ENCODE results near the gene VPS13D.
"Not testable (repeated sequence)": the region's sequence is repeated elsewhere in the genome, so short reads cannot be mapped to it uniquely, and the experiment has no call there.

VPS13D gene

DNA sequence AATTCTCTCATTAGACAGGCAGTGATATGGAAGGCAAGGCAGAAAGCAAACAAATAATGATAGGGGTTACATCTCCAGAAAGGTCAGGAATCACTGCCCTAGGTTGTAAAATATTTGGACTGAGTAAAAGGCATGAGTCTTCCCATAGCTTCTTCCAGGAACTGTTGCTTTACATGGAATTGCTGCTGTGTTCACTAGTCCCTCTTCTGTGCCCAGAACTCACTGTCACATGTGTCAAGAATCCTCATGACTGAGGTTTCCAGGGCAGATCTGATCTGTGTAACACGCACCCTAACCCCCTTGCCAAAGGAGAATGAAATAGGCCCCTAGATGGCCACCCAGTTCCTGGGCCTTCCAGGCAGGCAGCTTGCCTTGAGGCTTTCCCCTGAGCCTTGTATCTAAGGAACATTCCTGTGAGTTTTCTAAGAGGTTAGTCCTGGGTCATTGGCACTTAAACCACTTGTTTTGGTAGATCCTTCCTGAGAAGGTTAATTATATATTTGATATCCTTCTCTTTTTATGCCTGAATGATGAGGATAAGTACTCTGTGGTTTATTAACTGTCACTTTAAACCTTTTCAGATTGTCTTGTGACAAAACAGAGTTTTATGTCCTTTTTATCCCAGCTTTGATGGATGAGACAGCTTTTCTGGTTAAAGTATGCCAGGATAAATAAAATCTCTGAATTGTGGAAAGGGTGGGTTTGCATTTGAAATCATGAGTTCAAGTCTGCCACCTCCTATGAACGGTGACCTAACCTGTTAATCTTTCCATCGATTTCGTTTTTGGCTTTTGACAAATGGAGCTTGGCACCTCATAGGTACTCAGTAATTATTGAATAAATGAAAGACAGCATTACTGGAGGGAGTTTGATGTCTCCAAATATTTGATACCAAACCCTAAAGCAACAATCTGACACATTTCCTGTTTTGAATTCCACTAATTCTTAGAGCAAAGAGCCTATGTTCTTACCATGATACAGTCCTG, 224.9 kb downstream of the VPS13D start:
- POLR2A ChIA-PET, result no interaction called here
- CTCF ChIA-PET, result no interaction called here

DNA sequence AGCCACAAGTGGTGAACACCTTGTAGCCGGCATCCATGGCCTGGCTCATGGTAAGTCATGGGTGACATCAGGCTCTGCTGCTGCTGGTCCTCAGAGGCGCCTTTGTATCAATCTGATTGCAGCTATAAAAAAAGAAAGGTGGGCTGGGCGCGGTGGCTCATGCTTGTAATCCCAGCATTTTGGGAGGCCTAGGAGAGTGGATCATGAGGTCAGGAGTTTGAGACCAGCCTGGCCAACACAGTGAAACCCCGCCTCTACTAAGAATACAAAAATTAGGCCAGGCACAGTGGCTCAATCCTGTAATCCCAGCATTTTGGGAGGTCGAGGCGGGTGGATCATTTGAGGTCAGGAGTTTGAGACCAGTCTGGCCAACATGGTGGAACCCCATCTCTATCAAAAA, 226.3 kb downstream of the VPS13D start:
- POLR2A ChIA-PET; CTCF ChIA-PET; DNase-seq (ENCODE audit: extremely low spot score): not testable (repeated sequence)

More for the DNA sequence above, 224.9 kb downstream of the VPS13D start:
- TF ChIP-seq HDGF (IDR thresholded peaks at IDR 0.05; ENCODE audit: borderline replicate concordance) (no peak), TARDBP (IDR thresholded peaks at IDR 0.05) (no peak), SUZ12 (IDR thresholded peaks at IDR 0.05) (no peak), FOXA1 (IDR thresholded peaks at IDR 0.05) (no peak), FOXM1 (IDR thresholded peaks at IDR 0.05; ENCODE audit: borderline replicate concordance) (no peak), PKNOX1 (IDR thresholded peaks at IDR 0.05) (peak; percentile 52)
- DNase-seq (ENCODE audit: extremely low spot score), result no peak

- DNase-seq (ENCODE audit: extremely low spot score), result no peak
- ChIA-PET CTCF (no interaction called here), POLR2A (no interaction called here)
- TF ChIP-seq BHLHE40 (IDR thresholded peaks at IDR 0.05; ENCODE audit: borderline replicate concordance) (no peak), TARDBP (IDR thresholded peaks at IDR 0.05) (no peak), ZNF384 (IDR thresholded peaks at IDR 0.05) (no peak), LEF1 (IDR thresholded peaks at IDR 0.05; ENCODE audit: borderline replicate concordance) (no peak), FOXK2 (IDR thresholded peaks at IDR 0.05) (no peak), CTBP1 (IDR thresholded peaks at IDR 0.05; ENCODE audit: borderline replicate concordance) (no peak), HDGF (IDR thresholded peaks at IDR 0.05; ENCODE audit: borderline replicate concordance) (no peak)
Observed at GRCh38 chr1:12456979-12457378, 227.1 kb downstream of the VPS13D start.

DNA sequence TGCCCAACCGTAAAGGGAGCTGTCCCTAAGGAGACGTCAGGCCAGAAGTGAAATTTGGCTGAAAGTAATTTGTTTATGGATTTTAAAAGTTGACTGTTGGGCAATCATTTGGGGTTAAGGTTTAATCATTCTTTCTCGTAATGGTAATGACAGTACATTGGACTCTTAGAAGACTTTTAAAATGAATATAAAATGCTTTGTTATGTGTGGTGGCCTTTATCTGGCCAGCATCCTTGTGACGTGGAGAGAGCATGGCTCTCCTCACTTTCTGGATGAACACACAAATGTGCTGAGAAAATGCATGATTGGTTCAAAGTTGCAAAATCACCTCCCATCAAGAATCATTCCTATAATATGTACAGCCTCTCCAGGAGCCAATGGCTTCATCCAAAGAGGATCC, 227.9 kb downstream of the VPS13D start:
- no peak for DNase-seq (ENCODE audit: extremely low spot score)
- no peak for TF ChIP-seq PKNOX1 (IDR thresholded peaks at IDR 0.05)
- no peak for TF ChIP-seq ZNF384 (IDR thresholded peaks at IDR 0.05)
- no peak for TF ChIP-seq SP1 (IDR thresholded peaks at IDR 0.05)
- TF ChIP-seq FOXA1 (IDR thresholded peaks at IDR 0.05), result no peak
- TF ChIP-seq L3MBTL2 (conservative IDR thresholded peaks at IDR 0.05), result no peak
- no peak for TF ChIP-seq BHLHE40 (IDR thresholded peaks at IDR 0.05; ENCODE audit: borderline replicate concordance)
- TF ChIP-seq HDGF (IDR thresholded peaks at IDR 0.05; ENCODE audit: borderline replicate concordance), result no peak
- TF ChIP-seq ARNT (IDR thresholded peaks at IDR 0.05), result no peak
- no peak for TF ChIP-seq FOXM1 (IDR thresholded peaks at IDR 0.05; ENCODE audit: borderline replicate concordance)
- no peak for TF ChIP-seq TARDBP (IDR thresholded peaks at IDR 0.05)
- TF ChIP-seq NFRKB (IDR thresholded peaks at IDR 0.05), result no peak
- no peak for TF ChIP-seq CTBP1 (IDR thresholded peaks at IDR 0.05; ENCODE audit: borderline replicate concordance)
- no peak for TF ChIP-seq LEF1 (IDR thresholded peaks at IDR 0.05; ENCODE audit: borderline replicate concordance)
- TF ChIP-seq ELF4 (IDR thresholded peaks at IDR 0.05), result no peak
- POLR2A ChIA-PET, result no interaction called here
- CTCF ChIA-PET, result no interaction called here

DNA sequence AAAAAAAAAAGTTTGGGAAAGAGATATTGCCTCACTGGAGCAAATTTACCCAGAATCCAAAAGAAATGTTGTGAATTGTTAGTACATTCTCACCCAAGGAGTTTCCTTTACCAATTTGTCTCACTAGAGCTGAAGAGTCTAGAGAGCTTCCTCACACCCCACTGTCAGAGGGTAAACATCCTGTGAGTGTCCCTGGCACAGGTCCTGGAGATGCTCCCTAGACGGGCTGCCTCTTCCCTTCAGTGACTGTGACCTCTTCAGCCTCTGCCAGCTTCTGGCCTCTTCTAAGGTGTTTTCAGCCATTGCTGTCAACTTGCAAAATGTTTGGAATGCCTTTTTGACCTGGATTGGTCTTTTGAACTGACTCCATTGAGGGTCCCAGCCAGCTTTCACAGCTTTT, 228.7 kb downstream of the VPS13D start:
- ChIA-PET CTCF (interaction anchor here (0.6 kb wide), 1 partner anchor 143 kb away, joined by 3 read pairs; no protein-coding TSS in a partner anchor), POLR2A (no interaction called here)
- no peak for TF ChIP-seq ZNF384 (IDR thresholded peaks at IDR 0.05)
- TF ChIP-seq CTBP1 (IDR thresholded peaks at IDR 0.05; ENCODE audit: borderline replicate concordance), result no peak
- no peak for TF ChIP-seq ARNT (IDR thresholded peaks at IDR 0.05)
- TF ChIP-seq LEF1 (IDR thresholded peaks at IDR 0.05; ENCODE audit: borderline replicate concordance), result no peak
- TF ChIP-seq HDGF (IDR thresholded peaks at IDR 0.05; ENCODE audit: borderline replicate concordance), result no peak
- TF ChIP-seq FOXK2 (IDR thresholded peaks at IDR 0.05), result no peak
- TF ChIP-seq SP1 (IDR thresholded peaks at IDR 0.05), result no peak
- no peak for TF ChIP-seq NFRKB (IDR thresholded peaks at IDR 0.05)
- no peak for TF ChIP-seq BHLHE40 (IDR thresholded peaks at IDR 0.05; ENCODE audit: borderline replicate concordance)
- no peak for TF ChIP-seq FOXA1 (IDR thresholded peaks at IDR 0.05)
- no peak for TF ChIP-seq FOXM1 (IDR thresholded peaks at IDR 0.05; ENCODE audit: borderline replicate concordance)
- no peak for TF ChIP-seq ELF4 (IDR thresholded peaks at IDR 0.05)
- TF ChIP-seq SUZ12 (IDR thresholded peaks at IDR 0.05), result no peak
- no peak for TF ChIP-seq TARDBP (IDR thresholded peaks at IDR 0.05)
- no peak for TF ChIP-seq PKNOX1 (IDR thresholded peaks at IDR 0.05)
- no peak for TF ChIP-seq L3MBTL2 (conservative IDR thresholded peaks at IDR 0.05)
- no peak for DNase-seq (ENCODE audit: extremely low spot score)

DNA sequence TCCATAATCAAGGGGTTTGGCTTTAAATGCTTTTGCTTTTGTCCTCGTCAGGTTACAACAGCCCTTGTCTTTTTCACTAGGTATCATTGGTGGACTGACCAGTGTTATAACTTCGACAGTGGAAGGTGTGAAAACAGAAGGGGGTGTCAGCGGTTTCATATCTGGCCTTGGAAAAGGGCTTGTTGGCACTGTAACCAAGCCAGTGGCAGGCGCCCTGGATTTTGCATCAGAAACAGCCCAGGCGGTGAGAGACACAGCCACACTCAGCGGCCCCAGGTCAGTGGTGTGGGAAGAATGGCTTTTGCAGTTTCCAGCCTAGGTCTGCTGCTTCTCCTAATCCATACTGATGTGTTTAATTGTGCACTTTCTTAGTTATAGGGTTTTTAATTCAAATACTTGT, 230.3 kb downstream of the VPS13D start:
- ChIA-PET CTCF (no interaction called here), POLR2A (no interaction called here)
- no peak for DNase-seq (ENCODE audit: extremely low spot score)
- TF ChIP-seq FOXK2 (IDR thresholded peaks at IDR 0.05), result no peak
- no peak for TF ChIP-seq PKNOX1 (IDR thresholded peaks at IDR 0.05)
- no peak for TF ChIP-seq ZNF384 (IDR thresholded peaks at IDR 0.05)
- TF ChIP-seq SUZ12 (IDR thresholded peaks at IDR 0.05), result no peak
- no peak for TF ChIP-seq NFRKB (IDR thresholded peaks at IDR 0.05)
